Measurements from ENCODE around the gene BMP2K. TPM values are rescaled to one million over a fixed set of nuclear protein-coding genes. Genes with fewer than 3 reads are reported as not detected.

Gene BMP2K
- 49.5 TPM for polyA plus RNA-seq (2012; ENCODE audit: insufficient read depth, insufficient read length)

- DNase-seq (ENCODE audit: low read depth, low spot score), result peak; percentile 58
Measured at GRCh38 chr4:78776079-78776728, at the start of gene BMP2K. TSS of gene BMP2K (plus strand) at chr4:78776350. CDS start at chr4:78776544, 194 bp downstream.

GRCh38 chr4:78726546-78726945 lies 49.6 kb upstream of the BMP2K start:
- H3K4me3 ChIP-seq (ENCODE audit: low read length), result no peak overlapping the region
- no peak for DNase-seq (ENCODE audit: low read depth, low spot score)

More at GRCh38 chr4:78776079-78776728, at the start of gene BMP2K:
- H3K4me3 ChIP-seq (ENCODE audit: low read length), result peak within 1 kb of the TSS; percentile 94

GRCh38 chr4:78732332-78733104 lies 43.6 kb upstream of the BMP2K start:
- H3K4me3 ChIP-seq (ENCODE audit: low read length), result no peak overlapping the region
- DNase-seq (ENCODE audit: low read depth, low spot score), result no peak

GRCh38 chr4:78734441-78735162 lies 41.5 kb upstream of the BMP2K start:
- no peak overlapping the region for H3K4me3 ChIP-seq (ENCODE audit: low read length)
- DNase-seq (ENCODE audit: low read depth, low spot score), result no peak

- H3K4me3 ChIP-seq (ENCODE audit: low read length), result no peak overlapping the region
- no peak for DNase-seq (ENCODE audit: low read depth, low spot score)
Measured at GRCh38 chr4:78735697-78736096, 40.5 kb upstream of the BMP2K start.

GRCh38 chr4:78737035-78737434 lies 39.1 kb upstream of the BMP2K start:
- DNase-seq (ENCODE audit: low read depth, low spot score), result no peak

GRCh38 chr4:78737973-78738372 lies 38.2 kb upstream of the BMP2K start:
- H3K4me3 ChIP-seq (ENCODE audit: low read length), result no peak overlapping the region
- no peak for DNase-seq (ENCODE audit: low read depth, low spot score)

More at GRCh38 chr4:78737035-78737434, 39.1 kb upstream of the BMP2K start:
- no peak overlapping the region for H3K4me3 ChIP-seq (ENCODE audit: low read length)

- DNase-seq (ENCODE audit: low read depth, low spot score), result no peak
- H3K4me3 ChIP-seq (ENCODE audit: low read length), result no peak overlapping the region
Measured at GRCh38 chr4:78742300-78742699, 33.9 kb upstream of the BMP2K start.

GRCh38 chr4:78747475-78747922 lies 28.7 kb upstream of the BMP2K start:
- DNase-seq (ENCODE audit: low read depth, low spot score), result no peak
- H3K4me3 ChIP-seq (ENCODE audit: low read length), result no peak overlapping the region

GRCh38 chr4:78748381-78748780 lies 27.8 kb upstream of the BMP2K start:
- no peak for DNase-seq (ENCODE audit: low read depth, low spot score)
- no peak overlapping the region for H3K4me3 ChIP-seq (ENCODE audit: low read length)

- no peak for DNase-seq (ENCODE audit: low read depth, low spot score)
- no peak overlapping the region for H3K4me3 ChIP-seq (ENCODE audit: low read length)
Measured at GRCh38 chr4:78749258-78749971, 26.7 kb upstream of the BMP2K start.

GRCh38 chr4:78749972-78750727 lies 26.0 kb upstream of the BMP2K start:
- H3K4me3 ChIP-seq (ENCODE audit: low read length), result no peak overlapping the region
- no peak for DNase-seq (ENCODE audit: low read depth, low spot score)

GRCh38 chr4:78753091-78753490 lies 23.1 kb upstream of the BMP2K start:
- no peak overlapping the region for H3K4me3 ChIP-seq (ENCODE audit: low read length)
- no peak for DNase-seq (ENCODE audit: low read depth, low spot score)

- DNase-seq (ENCODE audit: low read depth, low spot score), result no peak
- no peak overlapping the region for H3K4me3 ChIP-seq (ENCODE audit: low read length)
Measured at GRCh38 chr4:78754872-78755271, 21.3 kb upstream of the BMP2K start.

GRCh38 chr4:78756137-78756536 lies 20.0 kb upstream of the BMP2K start:
- DNase-seq (ENCODE audit: low read depth, low spot score), result no peak
- H3K4me3 ChIP-seq (ENCODE audit: low read length), result no peak overlapping the region

GRCh38 chr4:78756776-78757175 lies 19.4 kb upstream of the BMP2K start:
- no peak for DNase-seq (ENCODE audit: low read depth, low spot score)
- H3K4me3 ChIP-seq (ENCODE audit: low read length), result no peak overlapping the region

GRCh38 chr4:78757574-78757973 lies 18.6 kb upstream of the BMP2K start:
- H3K4me3 ChIP-seq (ENCODE audit: low read length), result no peak overlapping the region
- no peak for DNase-seq (ENCODE audit: low read depth, low spot score)

GRCh38 chr4:78758085-78758484 lies 18.1 kb upstream of the BMP2K start:
- no peak for DNase-seq (ENCODE audit: low read depth, low spot score)

GRCh38 chr4:78762529-78762928 lies 13.6 kb upstream of the BMP2K start:
- DNase-seq (ENCODE audit: low read depth, low spot score), result no peak

More at GRCh38 chr4:78758085-78758484, 18.1 kb upstream of the BMP2K start:
- H3K4me3 ChIP-seq (ENCODE audit: low read length), result no peak overlapping the region

More at GRCh38 chr4:78762529-78762928, 13.6 kb upstream of the BMP2K start:
- H3K4me3 ChIP-seq (ENCODE audit: low read length), result no peak overlapping the region
